HEK293 (cell line): Measurements from ENCODE around the gene TP53AIP1.

ENCODE experiments used
- CTCF ChIP-seq: fragments of 450-650 bp; formaldehyde crosslinking; IDR thresholded peaks from 2 replicates; pipeline ENCODE4 v1.5.1; 2016; ENCODE audit warnings: missing biosample characterization, missing genetic modification characterization
- GLI2 ChIP-seq: fragments of 450-650 bp; formaldehyde crosslinking; IDR thresholded peaks from 2 replicates; pipeline ENCODE4; 2017; ENCODE audit warnings: missing biosample characterization, missing genetic modification characterization, low read depth, borderline replicate concordance
- PATZ1 ChIP-seq: fragments of 450-650 bp; formaldehyde crosslinking; IDR thresholded peaks from 2 replicates; pipeline ENCODE4 v1.5.1; 2016; ENCODE audit warnings: missing biosample characterization, missing genetic modification characterization
- YY1 ChIP-seq: fragments of 450-650 bp; formaldehyde crosslinking; IDR thresholded peaks from 2 replicates; pipeline ENCODE4 v1.5.1; 2018; ENCODE audit warnings: missing biosample characterization, missing genetic modification characterization
- ZBTB7A ChIP-seq: fragments of 450-650 bp; formaldehyde crosslinking; IDR thresholded peaks from 2 replicates; pipeline ENCODE4 v1.5.1; 2016; ENCODE audit warnings: low read depth, missing biosample characterization, missing genetic modification characterization
- ZNF560 ChIP-seq: fragments of 450-650 bp; formaldehyde crosslinking; IDR thresholded peaks from 2 replicates; pipeline ENCODE4 v1.5.1; 2017; ENCODE audit warnings: missing biosample characterization, missing genetic modification characterization, borderline replicate concordance
- ZNF629 ChIP-seq: fragments of 450-650 bp; formaldehyde crosslinking; IDR thresholded peaks from 2 replicates; pipeline ENCODE4 v1.5.1; 2017; ENCODE audit warnings: missing biosample characterization, missing genetic modification characterization
- ZNF768 ChIP-seq: fragments of 450-650 bp; formaldehyde crosslinking; IDR thresholded peaks from 2 replicates; pipeline ENCODE4 v1.5.1; 2018; ENCODE audit warnings: missing biosample characterization, mild to moderate bottlenecking, missing genetic modification characterization
- TF ChIP-seq, protein P1 (sequence below): fragments of 450-650 bp; formaldehyde crosslinking; IDR thresholded peaks from 2 replicates; pipeline ENCODE4 v1.5.1; 2017; ENCODE audit warnings: missing biosample characterization, missing genetic modification characterization
- TF ChIP-seq, protein P2 (sequence below): fragments of 450-650 bp; formaldehyde crosslinking; IDR thresholded peaks from 2 replicates; pipeline ENCODE4 v1.5.1; 2016; ENCODE audit warnings: missing biosample characterization, missing genetic modification characterization, low read depth
- TF ChIP-seq, protein P3 (sequence below): fragments of 450-650 bp; formaldehyde crosslinking; IDR thresholded peaks from 2 replicates; pipeline ENCODE4 v1.5.1; 2016; ENCODE audit warnings: missing biosample characterization, missing genetic modification characterization, low read depth
- TF ChIP-seq, protein P4 (sequence below): fragments of 450-650 bp; formaldehyde crosslinking; optimal IDR thresholded peaks from 2 replicates; pipeline ENCODE3; 2016; ENCODE audit warnings: missing biosample characterization, mild to moderate bottlenecking, missing genetic modification characterization

DNA sequence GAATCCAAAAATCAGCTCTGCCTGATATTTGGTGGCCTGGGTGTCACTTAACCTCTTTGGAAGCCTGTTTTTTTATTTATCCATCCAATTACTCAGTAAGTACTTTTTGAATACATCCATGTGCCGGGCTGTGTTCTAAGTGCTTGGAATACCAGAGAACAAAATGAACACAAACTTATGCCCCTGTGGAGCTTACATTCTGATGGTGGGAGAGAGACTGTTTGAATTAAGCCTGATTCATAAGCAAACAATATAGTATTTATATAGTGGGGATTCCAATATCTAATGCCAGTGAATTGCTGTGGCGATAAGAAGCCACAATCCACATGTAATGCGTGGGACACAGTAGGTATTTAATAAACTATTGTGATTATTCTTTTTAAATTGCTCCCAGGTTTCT is 32.1 kb downstream of the TP53AIP1 start:
- no peak for TF ChIP-seq CTCF (tag by site-specific recombination)
- TF ChIP-seq, protein P1, sequence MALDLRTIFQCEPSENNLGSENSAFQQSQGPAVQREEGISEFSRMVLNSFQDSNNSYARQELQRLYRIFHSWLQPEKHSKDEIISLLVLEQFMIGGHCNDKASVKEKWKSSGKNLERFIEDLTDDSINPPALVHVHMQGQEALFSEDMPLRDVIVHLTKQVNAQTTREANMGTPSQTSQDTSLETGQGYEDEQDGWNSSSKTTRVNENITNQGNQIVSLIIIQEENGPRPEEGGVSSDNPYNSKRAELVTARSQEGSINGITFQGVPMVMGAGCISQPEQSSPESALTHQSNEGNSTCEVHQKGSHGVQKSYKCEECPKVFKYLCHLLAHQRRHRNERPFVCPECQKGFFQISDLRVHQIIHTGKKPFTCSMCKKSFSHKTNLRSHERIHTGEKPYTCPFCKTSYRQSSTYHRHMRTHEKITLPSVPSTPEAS (tag by site-specific recombination) = no peak
- TF ChIP-seq ZNF629 = no peak
- no peak for TF ChIP-seq ZNF768 (tag by site-specific recombination)
- TF ChIP-seq ZNF560 (tag by site-specific recombination) = no peak
- TF ChIP-seq ZBTB7A = no peak
- TF ChIP-seq, protein P2, sequence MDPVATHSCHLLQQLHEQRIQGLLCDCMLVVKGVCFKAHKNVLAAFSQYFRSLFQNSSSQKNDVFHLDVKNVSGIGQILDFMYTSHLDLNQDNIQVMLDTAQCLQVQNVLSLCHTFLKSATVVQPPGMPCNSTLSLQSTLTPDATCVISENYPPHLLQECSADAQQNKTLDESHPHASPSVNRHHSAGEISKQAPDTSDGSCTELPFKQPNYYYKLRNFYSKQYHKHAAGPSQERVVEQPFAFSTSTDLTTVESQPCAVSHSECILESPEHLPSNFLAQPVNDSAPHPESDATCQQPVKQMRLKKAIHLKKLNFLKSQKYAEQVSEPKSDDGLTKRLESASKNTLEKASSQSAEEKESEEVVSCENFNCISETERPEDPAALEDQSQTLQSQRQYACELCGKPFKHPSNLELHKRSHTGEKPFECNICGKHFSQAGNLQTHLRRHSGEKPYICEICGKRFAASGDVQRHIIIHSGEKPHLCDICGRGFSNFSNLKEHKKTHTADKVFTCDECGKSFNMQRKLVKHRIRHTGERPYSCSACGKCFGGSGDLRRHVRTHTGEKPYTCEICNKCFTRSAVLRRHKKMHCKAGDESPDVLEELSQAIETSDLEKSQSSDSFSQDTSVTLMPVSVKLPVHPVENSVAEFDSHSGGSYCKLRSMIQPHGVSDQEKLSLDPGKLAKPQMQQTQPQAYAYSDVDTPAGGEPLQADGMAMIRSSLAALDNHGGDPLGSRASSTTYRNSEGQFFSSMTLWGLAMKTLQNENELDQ (tag by site-specific recombination) = no peak
- TF ChIP-seq, protein P3, sequence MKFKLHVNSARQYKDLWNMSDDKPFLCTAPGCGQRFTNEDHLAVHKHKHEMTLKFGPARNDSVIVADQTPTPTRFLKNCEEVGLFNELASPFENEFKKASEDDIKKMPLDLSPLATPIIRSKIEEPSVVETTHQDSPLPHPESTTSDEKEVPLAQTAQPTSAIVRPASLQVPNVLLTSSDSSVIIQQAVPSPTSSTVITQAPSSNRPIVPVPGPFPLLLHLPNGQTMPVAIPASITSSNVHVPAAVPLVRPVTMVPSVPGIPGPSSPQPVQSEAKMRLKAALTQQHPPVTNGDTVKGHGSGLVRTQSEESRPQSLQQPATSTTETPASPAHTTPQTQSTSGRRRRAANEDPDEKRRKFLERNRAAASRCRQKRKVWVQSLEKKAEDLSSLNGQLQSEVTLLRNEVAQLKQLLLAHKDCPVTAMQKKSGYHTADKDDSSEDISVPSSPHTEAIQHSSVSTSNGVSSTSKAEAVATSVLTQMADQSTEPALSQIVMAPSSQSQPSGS (tag by site-specific recombination) = no peak
- TF ChIP-seq, protein P4, sequence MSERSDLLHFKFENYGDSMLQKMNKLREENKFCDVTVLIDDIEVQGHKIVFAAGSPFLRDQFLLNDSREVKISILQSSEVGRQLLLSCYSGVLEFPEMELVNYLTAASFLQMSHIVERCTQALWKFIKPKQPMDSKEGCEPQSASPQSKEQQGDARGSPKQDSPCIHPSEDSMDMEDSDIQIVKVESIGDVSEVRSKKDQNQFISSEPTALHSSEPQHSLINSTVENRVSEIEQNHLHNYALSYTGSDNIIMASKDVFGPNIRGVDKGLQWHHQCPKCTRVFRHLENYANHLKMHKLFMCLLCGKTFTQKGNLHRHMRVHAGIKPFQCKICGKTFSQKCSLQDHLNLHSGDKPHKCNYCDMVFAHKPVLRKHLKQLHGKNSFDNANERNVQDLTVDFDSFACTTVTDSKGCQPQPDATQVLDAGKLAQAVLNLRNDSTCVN (tag by site-specific recombination) = no peak
- no peak for TF ChIP-seq PATZ1 (tag by site-specific recombination)
- no peak for TF ChIP-seq YY1 (tag by site-specific recombination)
- no peak for TF ChIP-seq GLI2 (tag by site-specific recombination)
